NCI-H510A (cell line): Measurements from ENCODE around the gene ANKRD7.

Source experiments
- DNase-seq: peaks from one replicate; lab custom pipeline; 2025; lab: John Stamatoyannopoulos, UW

Gene ANKRD7

GRCh38 chr7:118224521-118224920 lies at the start of gene ANKRD7:
ANKRD7 (plus strand) TSS chr7:118224704; CDS start chr7:118224831, 127 bp downstream.
- no peak for DNase-seq

- no peak for DNase-seq
Measured at GRCh38 chr7:118175740-118176139, 48.8 kb upstream of the ANKRD7 start.

- DNase-seq, result no peak
Measured at GRCh38 chr7:118179191-118179590, 45.3 kb upstream of the ANKRD7 start.

- DNase-seq, result no peak
Measured at GRCh38 chr7:118182593-118183427, 41.7 kb upstream of the ANKRD7 start.

GRCh38 chr7:118183428-118183785 lies 41.1 kb upstream of the ANKRD7 start:
- DNase-seq, result no peak

GRCh38 chr7:118183786-118184564 lies 40.5 kb upstream of the ANKRD7 start, which contains the start of gene LSM8:
LSM8 (plus strand) TSS chr7:118184164; CDS start chr7:118184224, 60 bp downstream.
- peak; percentile 83 for DNase-seq

GRCh38 chr7:118184565-118184940 lies 40.0 kb upstream of the ANKRD7 start:
- no peak for DNase-seq

GRCh38 chr7:118185163-118185860 lies 39.2 kb upstream of the ANKRD7 start:
- DNase-seq, result no peak

- DNase-seq, result no peak
Measured at GRCh38 chr7:118186501-118186900, 38.0 kb upstream of the ANKRD7 start.

GRCh38 chr7:118194571-118194970 lies 29.9 kb upstream of the ANKRD7 start:
- DNase-seq, result no peak

GRCh38 chr7:118195837-118196474 lies 28.5 kb upstream of the ANKRD7 start:
- peak; percentile 5 for DNase-seq

- DNase-seq, result no peak
Measured at GRCh38 chr7:118202061-118202460, 22.4 kb upstream of the ANKRD7 start.

- DNase-seq, result peak; percentile 27
Measured at GRCh38 chr7:118214051-118214832, 10.3 kb upstream of the ANKRD7 start.

- no peak for DNase-seq
Measured at GRCh38 chr7:118214833-118215182, 9.7 kb upstream of the ANKRD7 start.

- DNase-seq, result no peak
Measured at GRCh38 chr7:118217210-118217619, 7.3 kb upstream of the ANKRD7 start.

- no peak for DNase-seq
Measured at GRCh38 chr7:118218413-118219156, 5.9 kb upstream of the ANKRD7 start.

- DNase-seq, result no peak
Measured at GRCh38 chr7:118219157-118219512, 5.4 kb upstream of the ANKRD7 start.

GRCh38 chr7:118220583-118220982 lies 3.9 kb upstream of the ANKRD7 start:
- DNase-seq, result no peak

- DNase-seq, result no peak
Measured at GRCh38 chr7:118222591-118222990, 1.9 kb upstream of the ANKRD7 start.

GRCh38 chr7:118232837-118233236 lies 8.3 kb downstream of the ANKRD7 start:
- no peak for DNase-seq

GRCh38 chr7:118233799-118234198 lies 9.3 kb downstream of the ANKRD7 start:
- no peak for DNase-seq
